ENCODE data around the gene CPNE8. TPM values are rescaled to one million over a fixed set of nuclear protein-coding genes. Genes with fewer than 3 reads are reported as not detected.

Gene CPNE8
- total and polyA plus RNA-seq, 10 of the 15 experiments (the other 5 are each of a cell fraction or from before 2014, with no cell fraction given): 11.3 to 38.4 (median 18.9) TPM

DNA sequence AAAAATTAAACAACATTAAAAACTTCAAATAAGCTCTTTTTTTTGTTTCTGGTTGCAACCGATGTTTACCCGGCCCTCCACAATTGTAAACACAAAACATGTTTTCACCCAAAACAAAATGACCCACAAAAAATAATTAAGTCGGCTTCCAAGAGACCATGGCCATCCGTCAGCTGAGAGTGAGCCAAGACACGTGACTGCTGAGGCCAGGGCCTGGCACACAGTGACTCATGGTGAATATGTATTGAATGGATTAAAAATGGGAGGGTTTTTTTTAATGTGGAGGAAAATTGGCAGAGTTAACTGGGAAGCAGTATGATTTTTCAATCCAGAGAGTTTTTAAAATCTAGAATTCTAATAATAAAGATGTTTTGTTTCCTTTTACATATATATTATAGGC is 13.8 kb upstream of the CPNE8 start (continued):
- no peak for TF ChIP-seq NFYB (IDR thresholded peaks at IDR 0.05; ENCODE audit: insufficient read depth, low read depth, low read length)

- no peak for TF ChIP-seq POU2F2 (IDR thresholded peaks at IDR 0.05; ENCODE audit: borderline replicate concordance, low read depth, low read length)
- no peak for TF ChIP-seq CREM (IDR thresholded peaks at IDR 0.05; ENCODE audit: low read depth)
- TF ChIP-seq, protein P1, sequence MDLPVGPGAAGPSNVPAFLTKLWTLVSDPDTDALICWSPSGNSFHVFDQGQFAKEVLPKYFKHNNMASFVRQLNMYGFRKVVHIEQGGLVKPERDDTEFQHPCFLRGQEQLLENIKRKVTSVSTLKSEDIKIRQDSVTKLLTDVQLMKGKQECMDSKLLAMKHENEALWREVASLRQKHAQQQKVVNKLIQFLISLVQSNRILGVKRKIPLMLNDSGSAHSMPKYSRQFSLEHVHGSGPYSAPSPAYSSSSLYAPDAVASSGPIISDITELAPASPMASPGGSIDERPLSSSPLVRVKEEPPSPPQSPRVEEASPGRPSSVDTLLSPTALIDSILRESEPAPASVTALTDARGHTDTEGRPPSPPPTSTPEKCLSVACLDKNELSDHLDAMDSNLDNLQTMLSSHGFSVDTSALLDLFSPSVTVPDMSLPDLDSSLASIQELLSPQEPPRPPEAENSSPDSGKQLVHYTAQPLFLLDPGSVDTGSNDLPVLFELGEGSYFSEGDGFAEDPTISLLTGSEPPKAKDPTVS (IDR thresholded peaks at IDR 0.05; ENCODE audit: low read depth, low read length): no peak
- TF ChIP-seq SMAD5 (IDR thresholded peaks at IDR 0.05; ENCODE audit: low read depth): no peak
- TF ChIP-seq BRCA1 (IDR thresholded peaks at IDR 0.05; ENCODE audit: low read depth, low read length): no peak
- no peak for TF ChIP-seq JUNB (IDR thresholded peaks at IDR 0.05)
- TF ChIP-seq TAF1 (IDR thresholded peaks at IDR 0.05; ENCODE audit: borderline replicate concordance, low read depth, low read length): no peak
- no peak for TF ChIP-seq IKZF2 (IDR thresholded peaks at IDR 0.05)
- no peak for TF ChIP-seq TBL1XR1 (IDR thresholded peaks at IDR 0.05; ENCODE audit: low read depth, low read length)
- TF ChIP-seq DPF2 (IDR thresholded peaks at IDR 0.05): no peak
- no peak for TF ChIP-seq CBX5 (IDR thresholded peaks at IDR 0.05; ENCODE audit: low read depth)
- TF ChIP-seq IRF4 (IDR thresholded peaks at IDR 0.05; ENCODE audit: low read depth, low read length): no peak
- TF ChIP-seq, protein P2, sequence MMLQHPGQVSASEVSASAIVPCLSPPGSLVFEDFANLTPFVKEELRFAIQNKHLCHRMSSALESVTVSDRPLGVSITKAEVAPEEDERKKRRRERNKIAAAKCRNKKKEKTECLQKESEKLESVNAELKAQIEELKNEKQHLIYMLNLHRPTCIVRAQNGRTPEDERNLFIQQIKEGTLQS (IDR thresholded peaks at IDR 0.05; ENCODE audit: borderline replicate concordance, extremely low read depth, low read depth, low read length): no peak
- TF ChIP-seq NFYB (IDR thresholded peaks at IDR 0.05; ENCODE audit: insufficient read depth, low read depth, low read length): no peak
- no peak for TF ChIP-seq EGR1 (IDR thresholded peaks at IDR 0.05; ENCODE audit: borderline replicate concordance in 1 of 2, low read depth in 2 of 2, low read length in 2 of 2)
- no peak for TF ChIP-seq RUNX3 (IDR thresholded peaks at IDR 0.05; ENCODE audit: low read length)
- in situ Hi-C loops (cut with MboI) (loop anchor here (25.0 kb wide), 1 partner anchor 228 kb away; no protein-coding TSS in a partner anchor), intact Hi-C loops (cut with micrococcal nuclease; ENCODE audit: unreplicated experiment) (no loop called here)
- no peak for DNase-seq (ENCODE audit: low read depth, low spot score)
- ATAC-seq: no peak
- H3K9me3 ChIP-seq (replicated peaks; ENCODE audit: control insufficient read depth, insufficient read depth, low read length): no peaks in the 10 kb centered on the region
- H4K20me1 ChIP-seq (ENCODE audit: control insufficient read depth, insufficient read depth): no peaks in the 10 kb centered on the region
- POLR2A ChIA-PET: no interaction called here
- H3K4me2 ChIP-seq (ENCODE audit: control insufficient read depth, insufficient read depth): no peak overlapping the region
- CTCF ChIA-PET: interaction anchor here (0.6 to 2.9 kb wide), 12 partner anchors 10 to 588 kb away, joined by 3 to 18 read pairs (median 4); no protein-coding TSS in a partner anchor
- H3K4me3 ChIP-seq: no peak overlapping the region
- no peak overlapping the region for H3K9ac ChIP-seq (ENCODE audit: control insufficient read depth, insufficient read depth, low read length)
- RAD21 ChIA-PET (ENCODE audit: unreplicated experiment): interaction anchor here (0.7 to 1.4 kb wide), 4 partner anchors 9 to 251 kb away, joined by 3 to 4 read pairs (median 3); no protein-coding TSS in a partner anchor
- H3K36me3 ChIP-seq (ENCODE audit: control insufficient read depth in 2 of 2, insufficient read depth in 2 of 2, low read length in 1 of 2): no peaks in the 10 kb centered on the region
- H3K79me2 ChIP-seq (ENCODE audit: control insufficient read depth, insufficient read depth, low read length): no peaks in the 10 kb centered on the region
- H3K27me3 ChIP-seq (replicated peaks in 1 of 2; ENCODE audit: control insufficient read depth in 2 of 2, insufficient read depth in 2 of 2, low read length in 1 of 2): no peaks in the 10 kb centered on the region
- no peak overlapping the region for H2AFZ ChIP-seq (ENCODE audit: control insufficient read depth, low read depth, low read length)
- no peak overlapping the region for H3K27ac ChIP-seq (ENCODE audit: control insufficient read depth, insufficient read depth)
- BruUV-seq (replicated peaks): no TSS peak
- no peaks in the 10 kb centered on the region for H3K4me1 ChIP-seq (ENCODE audit: control insufficient read depth, insufficient read depth, low read length)
- 0% methylated on average over 3 of the region's 3 CpGs for WGBS (ENCODE audit: insufficient coverage, insufficient replicate concordance, low lambda C conversion rate, missing lambda C conversion rate)
- FAIRE-seq: no peak
- SMC1A ChIA-PET (ENCODE audit: uncharacterized antibody, unreplicated experiment): interaction anchor here (0.6 to 1.8 kb wide), 6 partner anchors 9 to 251 kb away, joined by 3 to 6 read pairs (median 3); no protein-coding TSS in a partner anchor
Measured at GRCh38 chr12:38915429-38916182, 10.2 kb upstream of the CPNE8 start.
